Keratinocyte (primary cell): ENCODE results near the gene ARMCX4.

Experiments
- CTCF ChIP-seq, 3 experiments: IDR thresholded peaks in 1 of 3; conservative IDR thresholded peaks in 1 of 3; optimal IDR thresholded peaks in 1 of 3; 2 replicates in 2 of 3; 3 replicates in 1 of 3; pipeline versions ENCODE3 to v1.5.1; 2011; ENCODE audit warnings: low read length in 3 of 3, mild to moderate bottlenecking in 3 of 3, moderate library complexity in 2 of 3, control low read depth in 1 of 3, inconsistent platforms in 1 of 3; ENCODE audit not compliant: insufficient read depth in 2 of 3; ENCODE audit errors: extremely low read depth in 1 of 3
- EZH2 ChIP-seq: IDR thresholded peaks from one replicate; pipeline ENCODE4 v1.6.1; 2012; ENCODE audit warnings: inconsistent platforms, mild to moderate bottlenecking, low read length, moderate library complexity

- TF ChIP-seq CTCF (optimal IDR thresholded peaks at IDR 0.05 in 1 of 3, IDR thresholded peaks at IDR 0.05 in 1 of 3, conservative IDR thresholded peaks at IDR 0.05 in 1 of 3; ENCODE audit: extremely low read depth in 1 of 3, insufficient read depth in 2 of 3, low read length in 3 of 3) (no peak), EZH2 (no peak)
These were observed 8.0 kb downstream of the ARMCX4 start for GRCh38 chrX:101493225-101493624.
